HEK293 (cell line): Measurements from ENCODE around the gene DOK6.

Experiments
- CTCF ChIA-PET: fragments of 350-600 bp; formaldehyde crosslinking; extraction: SDS; loops from one replicate; lab custom pipeline; 2021; ENCODE audit warnings: antibody characterized with exemption; lab: Yijun Ruan, JAX
- POLR2A ChIA-PET: fragments of 300-600 bp; formaldehyde crosslinking; extraction: SDS; loops from one replicate; lab custom pipeline; 2020; ENCODE audit warnings: antibody characterized with exemption, inconsistent platforms; lab: Yijun Ruan, JAX
- H3K27ac ChIP-seq: fragments of 200-500 bp; sonication (Bioruptor generic); 2 replicates; pipeline ENCODE4 v1.5.1; 2014; ENCODE audit warnings: low read depth, low read length, control low read depth, inconsistent platforms; ENCODE audit errors: extremely low read depth
- H3K36me3 ChIP-seq, 2 experiments: fragments of 200-500 bp in 1 of 2; sonication (Bioruptor generic) in 1 of 2; 1 replicate in 1 of 2; 2 replicates in 1 of 2; pipeline ENCODE4 v1.5.1; 2014 to 2017; ENCODE audit warnings: inconsistent platforms in 2 of 2, low read length in 2 of 2; ENCODE audit not compliant: control insufficient read depth in 2 of 2, insufficient read depth in 1 of 2
- H3K4me1 ChIP-seq: fragments of 200-500 bp; sonication (Bioruptor generic); 2 replicates; pipeline ENCODE4 v1.5.1; 2014; ENCODE audit warnings: mild to moderate bottlenecking, low read length, inconsistent platforms; ENCODE audit not compliant: control insufficient read depth, insufficient read depth
- H3K4me3 ChIP-seq: 2 replicates; pipeline ENCODE4 v1.5.1; 2011; ENCODE audit warnings: low read depth, mild to moderate bottlenecking, control low read depth, low read length, moderate library complexity
- H3K9me3 ChIP-seq: fragments of 200-500 bp; sonication (Bioruptor generic); 2 replicates; pipeline ENCODE4 v1.5.1; 2014; ENCODE audit warnings: low read depth, low read length, inconsistent platforms; ENCODE audit not compliant: control insufficient read depth, insufficient read depth
- GFI1B ChIP-seq: fragments of 450-650 bp; formaldehyde crosslinking; IDR thresholded peaks from 2 replicates; pipeline ENCODE4 v1.5.1; 2016; ENCODE audit warnings: missing biosample characterization, missing genetic modification characterization
- GLIS2 ChIP-seq: fragments of 450-650 bp; formaldehyde crosslinking; IDR thresholded peaks from 2 replicates; pipeline ENCODE4 v1.5.1; 2016; ENCODE audit warnings: missing biosample characterization, missing genetic modification characterization
- IKZF3 ChIP-seq: fragments of 450-650 bp; IDR thresholded peaks from 2 replicates; pipeline ENCODE4 v1.5.0; 2018; ENCODE audit warnings: missing biosample characterization, mild to moderate bottlenecking, missing genetic modification characterization, moderate library complexity
- KLF10 ChIP-seq: fragments of 450-650 bp; IDR thresholded peaks from 2 replicates; pipeline ENCODE4 v1.5.1; 2018; ENCODE audit warnings: missing biosample characterization, mild to moderate bottlenecking, missing genetic modification characterization
- OVOL3 ChIP-seq: fragments of 450-650 bp; formaldehyde crosslinking; IDR thresholded peaks from 2 replicates; pipeline ENCODE4 v1.5.1; 2016; ENCODE audit warnings: missing biosample characterization, missing genetic modification characterization
- REPIN1 ChIP-seq: fragments of 450-650 bp; formaldehyde crosslinking; IDR thresholded peaks from 2 replicates; pipeline ENCODE4 v1.5.1; 2017; ENCODE audit warnings: missing biosample characterization, missing genetic modification characterization, low read depth
- SCRT1 ChIP-seq: fragments of 450-650 bp; formaldehyde crosslinking; IDR thresholded peaks from 2 replicates; pipeline ENCODE4 v1.5.1; 2016; ENCODE audit warnings: missing biosample characterization, missing genetic modification characterization, borderline replicate concordance
- SP3 ChIP-seq: fragments of 450-650 bp; formaldehyde crosslinking; IDR thresholded peaks from 2 replicates; pipeline ENCODE4 v1.5.1; 2016; ENCODE audit warnings: missing biosample characterization, missing genetic modification characterization
- ZBTB8A ChIP-seq: fragments of 450-650 bp; formaldehyde crosslinking; IDR thresholded peaks from 2 replicates; pipeline ENCODE4 v1.5.1; 2016; ENCODE audit warnings: missing biosample characterization, missing genetic modification characterization
- ZNF10 ChIP-seq: fragments of 450-650 bp; formaldehyde crosslinking; IDR thresholded peaks from 2 replicates; pipeline ENCODE4 v1.5.1; 2017; ENCODE audit warnings: missing biosample characterization, missing genetic modification characterization
- ZNF132 ChIP-seq: fragments of 450-650 bp; formaldehyde crosslinking; IDR thresholded peaks from 2 replicates; pipeline ENCODE4 v1.5.1; 2017; ENCODE audit warnings: missing biosample characterization, missing genetic modification characterization, borderline replicate concordance
- ZNF140 ChIP-seq: fragments of 450-650 bp; formaldehyde crosslinking; IDR thresholded peaks from 2 replicates; pipeline ENCODE4 v1.5.1; 2016; ENCODE audit warnings: missing biosample characterization, missing genetic modification characterization
- ZNF16 ChIP-seq: fragments of 450-650 bp; formaldehyde crosslinking; IDR thresholded peaks from 2 replicates; pipeline ENCODE4 v1.5.1; 2016; ENCODE audit warnings: low read depth, missing biosample characterization, missing genetic modification characterization
- ZNF169 ChIP-seq: fragments of 450-650 bp; formaldehyde crosslinking; IDR thresholded peaks from 2 replicates; pipeline ENCODE4 v1.5.1; 2016; ENCODE audit warnings: missing biosample characterization, missing genetic modification characterization
- ZNF175 ChIP-seq: fragments of 450-650 bp; formaldehyde crosslinking; IDR thresholded peaks from 2 replicates; pipeline ENCODE4 v1.5.1; 2016; ENCODE audit warnings: missing biosample characterization, missing genetic modification characterization
- ZNF18 ChIP-seq: fragments of 450-650 bp; formaldehyde crosslinking; IDR thresholded peaks from 2 replicates; pipeline ENCODE4 v1.5.1; 2016; ENCODE audit warnings: missing biosample characterization, missing genetic modification characterization
- ZNF19 ChIP-seq: fragments of 450-650 bp; formaldehyde crosslinking; IDR thresholded peaks from 2 replicates; pipeline ENCODE4; 2016; ENCODE audit warnings: missing biosample characterization, missing genetic modification characterization, low read depth
- ZNF214 ChIP-seq: fragments of 450-650 bp; formaldehyde crosslinking; IDR thresholded peaks from 2 replicates; pipeline ENCODE4 v1.5.1; 2017; ENCODE audit warnings: missing biosample characterization, mild to moderate bottlenecking, missing genetic modification characterization, borderline replicate concordance
- ZNF335 ChIP-seq: fragments of 450-650 bp; formaldehyde crosslinking; conservative IDR thresholded peaks from 2 replicates; pipeline ENCODE4 v1.5.1; 2016; ENCODE audit warnings: missing biosample characterization, missing genetic modification characterization
- ZNF449 ChIP-seq: fragments of 450-650 bp; formaldehyde crosslinking; IDR thresholded peaks from 2 replicates; pipeline ENCODE4 v1.5.1; 2017; ENCODE audit warnings: missing biosample characterization, mild to moderate bottlenecking, missing genetic modification characterization, moderate library complexity
- ZNF629 ChIP-seq: fragments of 450-650 bp; formaldehyde crosslinking; IDR thresholded peaks from 2 replicates; pipeline ENCODE4 v1.5.1; 2017; ENCODE audit warnings: missing biosample characterization, missing genetic modification characterization
- ZNF707 ChIP-seq: fragments of 450-650 bp; formaldehyde crosslinking; IDR thresholded peaks from 2 replicates; pipeline ENCODE4 v1.5.1; 2016; ENCODE audit warnings: missing biosample characterization, missing genetic modification characterization
- ZNF830 ChIP-seq: fragments of 450-650 bp; IDR thresholded peaks from 2 replicates; pipeline ENCODE4 v1.5.0; 2018; ENCODE audit warnings: missing biosample characterization, missing genetic modification characterization, low read depth, mild to moderate bottlenecking, moderate library complexity
- ZSCAN16 ChIP-seq: fragments of 450-650 bp; formaldehyde crosslinking; IDR thresholded peaks from 2 replicates; pipeline ENCODE4 v1.5.1; 2016; ENCODE audit warnings: missing biosample characterization, missing genetic modification characterization
- TF ChIP-seq, protein P1 (sequence below): fragments of 450-650 bp; formaldehyde crosslinking; IDR thresholded peaks from 2 replicates; pipeline ENCODE4 v1.5.1; 2016; ENCODE audit warnings: missing biosample characterization, missing genetic modification characterization
- TF ChIP-seq, protein P2 (sequence below): fragments of 450-650 bp; formaldehyde crosslinking; IDR thresholded peaks from 2 replicates; pipeline ENCODE4 v1.5.1; 2017; ENCODE audit warnings: missing biosample characterization, missing genetic modification characterization
- TF ChIP-seq, protein P3 (sequence below): fragments of 450-650 bp; formaldehyde crosslinking; IDR thresholded peaks from 2 replicates; pipeline ENCODE4 v1.5.1; 2016; ENCODE audit warnings: missing biosample characterization, missing genetic modification characterization

The DOK6 gene

GRCh38 chr18:69774831-69775230 is 374.1 kb downstream of the DOK6 start:
- Histone ChIP-seq H3K4me3 (no peak overlapping the region), H3K27ac (no peak overlapping the region), H3K9me3 (no peaks in the 10 kb centered on the region), H3K36me3 (no peaks in the 10 kb centered on the region), H3K4me1 (no peaks in the 10 kb centered on the region)
- ChIA-PET POLR2A (no interaction called here), CTCF (no interaction called here)
- no peak for TF ChIP-seq KLF10 (tag by site-specific recombination)
- no peak for TF ChIP-seq SCRT1 (tag by site-specific recombination)
- TF ChIP-seq IKZF3 (tag by site-specific recombination), result no peak
- TF ChIP-seq, protein P1, sequence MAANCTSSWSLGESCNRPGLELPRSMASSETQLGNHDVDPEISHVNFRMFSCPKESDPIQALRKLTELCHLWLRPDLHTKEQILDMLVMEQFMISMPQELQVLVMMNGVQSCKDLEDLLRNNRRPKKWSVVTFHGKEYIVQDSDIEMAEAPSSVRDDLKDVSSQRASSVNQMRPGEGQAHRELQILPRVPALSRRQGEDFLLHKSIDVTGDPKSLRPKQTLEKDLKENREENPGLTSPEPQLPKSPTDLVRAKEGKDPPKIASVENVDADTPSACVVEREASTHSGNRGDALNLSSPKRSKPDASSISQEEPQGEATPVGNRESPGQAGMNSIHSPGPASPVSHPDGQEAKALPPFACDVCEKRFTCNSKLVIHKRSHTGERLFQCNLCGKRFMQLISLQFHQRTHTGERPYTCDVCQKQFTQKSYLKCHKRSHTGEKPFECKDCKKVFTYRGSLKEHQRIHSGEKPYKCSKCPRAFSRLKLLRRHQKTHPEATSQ, result no peak
- no peak for TF ChIP-seq ZNF175 (tag by site-specific recombination)
- no peak for TF ChIP-seq ZNF214
- TF ChIP-seq ZNF10, result no peak
- TF ChIP-seq ZNF140, result no peak
- no peak for TF ChIP-seq ZNF707
- TF ChIP-seq ZNF16 (tag by site-specific recombination), result no peak
- no peak for TF ChIP-seq GLIS2 (tag by site-specific recombination)
- TF ChIP-seq ZNF449 (tag by site-specific recombination), result no peak
- TF ChIP-seq ZNF132 (tag by site-specific recombination), result no peak
- no peak for TF ChIP-seq ZBTB8A (tag by site-specific recombination)
- no peak for TF ChIP-seq ZNF629
- TF ChIP-seq OVOL3 (tag by site-specific recombination), result no peak
- TF ChIP-seq ZNF830 (tag by site-specific recombination), result no peak
- TF ChIP-seq ZSCAN16 (tag by site-specific recombination), result no peak
- TF ChIP-seq, protein P2, sequence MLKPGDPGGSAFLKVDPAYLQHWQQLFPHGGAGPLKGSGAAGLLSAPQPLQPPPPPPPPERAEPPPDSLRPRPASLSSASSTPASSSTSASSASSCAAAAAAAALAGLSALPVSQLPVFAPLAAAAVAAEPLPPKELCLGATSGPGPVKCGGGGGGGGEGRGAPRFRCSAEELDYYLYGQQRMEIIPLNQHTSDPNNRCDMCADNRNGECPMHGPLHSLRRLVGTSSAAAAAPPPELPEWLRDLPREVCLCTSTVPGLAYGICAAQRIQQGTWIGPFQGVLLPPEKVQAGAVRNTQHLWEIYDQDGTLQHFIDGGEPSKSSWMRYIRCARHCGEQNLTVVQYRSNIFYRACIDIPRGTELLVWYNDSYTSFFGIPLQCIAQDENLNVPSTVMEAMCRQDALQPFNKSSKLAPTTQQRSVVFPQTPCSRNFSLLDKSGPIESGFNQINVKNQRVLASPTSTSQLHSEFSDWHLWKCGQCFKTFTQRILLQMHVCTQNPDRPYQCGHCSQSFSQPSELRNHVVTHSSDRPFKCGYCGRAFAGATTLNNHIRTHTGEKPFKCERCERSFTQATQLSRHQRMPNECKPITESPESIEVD (tag by site-specific recombination), result no peak

- no peak overlapping the region for H3K4me3 ChIP-seq
- H3K4me1 ChIP-seq, result no peaks in the 10 kb centered on the region
- POLR2A ChIA-PET, result no interaction called here
- H3K36me3 ChIP-seq, result no peaks in the 10 kb centered on the region
- no peak overlapping the region for H3K27ac ChIP-seq
- H3K9me3 ChIP-seq, result no peaks in the 10 kb centered on the region
- CTCF ChIA-PET, result no interaction called here
- TF ChIP-seq ZNF169 (tag by site-specific recombination) (no peak), SP3 (no peak), REPIN1 (tag by site-specific recombination) (no peak), ZNF18 (no peak), ZNF19 (tag by site-specific recombination) (no peak), ZNF335 (tag by site-specific recombination) (no peak), GFI1B (tag by site-specific recombination) (no peak), ZNF449 (tag by site-specific recombination) (no peak)
- TF ChIP-seq, protein P3, sequence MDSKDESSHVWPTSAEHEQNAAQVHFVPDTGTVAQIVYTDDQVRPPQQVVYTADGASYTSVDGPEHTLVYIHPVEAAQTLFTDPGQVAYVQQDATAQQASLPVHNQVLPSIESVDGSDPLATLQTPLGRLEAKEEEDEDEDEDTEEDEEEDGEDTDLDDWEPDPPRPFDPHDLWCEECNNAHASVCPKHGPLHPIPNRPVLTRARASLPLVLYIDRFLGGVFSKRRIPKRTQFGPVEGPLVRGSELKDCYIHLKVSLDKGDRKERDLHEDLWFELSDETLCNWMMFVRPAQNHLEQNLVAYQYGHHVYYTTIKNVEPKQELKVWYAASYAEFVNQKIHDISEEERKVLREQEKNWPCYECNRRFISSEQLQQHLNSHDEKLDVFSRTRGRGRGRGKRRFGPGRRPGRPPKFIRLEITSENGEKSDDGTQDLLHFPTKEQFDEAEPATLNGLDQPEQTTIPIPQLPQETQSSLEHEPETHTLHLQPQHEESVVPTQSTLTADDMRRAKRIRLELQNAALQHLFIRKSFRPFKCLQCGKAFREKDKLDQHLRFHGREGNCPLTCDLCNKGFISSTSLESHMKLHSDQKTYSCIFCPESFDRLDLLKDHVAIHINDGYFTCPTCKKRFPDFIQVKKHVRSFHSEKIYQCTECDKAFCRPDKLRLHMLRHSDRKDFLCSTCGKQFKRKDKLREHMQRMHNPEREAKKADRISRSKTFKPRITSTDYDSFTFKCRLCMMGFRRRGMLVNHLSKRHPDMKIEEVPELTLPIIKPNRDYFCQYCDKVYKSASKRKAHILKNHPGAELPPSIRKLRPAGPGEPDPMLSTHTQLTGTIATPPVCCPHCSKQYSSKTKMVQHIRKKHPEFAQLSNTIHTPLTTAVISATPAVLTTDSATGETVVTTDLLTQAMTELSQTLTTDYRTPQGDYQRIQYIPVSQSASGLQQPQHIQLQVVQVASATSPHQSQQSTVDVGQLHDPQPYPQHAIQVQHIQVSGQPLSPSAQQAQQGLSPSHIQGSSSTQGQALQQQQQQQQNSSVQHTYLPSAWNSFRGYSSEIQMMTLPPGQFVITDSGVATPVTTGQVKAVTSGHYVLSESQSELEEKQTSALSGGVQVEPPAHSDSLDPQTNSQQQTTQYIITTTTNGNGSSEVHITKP (tag by site-specific recombination), result no peak
These were observed 376.6 kb downstream of the DOK6 start for GRCh38 chr18:69777248-69777647.
